GM18520 (cell line): Measurements from ENCODE around the gene CHST15.

Experiments used
- ATAC-seq: cut with Tn5 transposase; IDR thresholded peaks from one replicate; pipeline ENCODE4 v1.9.1; 2021; ENCODE audit not compliant: unreplicated experiment

Gene CHST15

DNA sequence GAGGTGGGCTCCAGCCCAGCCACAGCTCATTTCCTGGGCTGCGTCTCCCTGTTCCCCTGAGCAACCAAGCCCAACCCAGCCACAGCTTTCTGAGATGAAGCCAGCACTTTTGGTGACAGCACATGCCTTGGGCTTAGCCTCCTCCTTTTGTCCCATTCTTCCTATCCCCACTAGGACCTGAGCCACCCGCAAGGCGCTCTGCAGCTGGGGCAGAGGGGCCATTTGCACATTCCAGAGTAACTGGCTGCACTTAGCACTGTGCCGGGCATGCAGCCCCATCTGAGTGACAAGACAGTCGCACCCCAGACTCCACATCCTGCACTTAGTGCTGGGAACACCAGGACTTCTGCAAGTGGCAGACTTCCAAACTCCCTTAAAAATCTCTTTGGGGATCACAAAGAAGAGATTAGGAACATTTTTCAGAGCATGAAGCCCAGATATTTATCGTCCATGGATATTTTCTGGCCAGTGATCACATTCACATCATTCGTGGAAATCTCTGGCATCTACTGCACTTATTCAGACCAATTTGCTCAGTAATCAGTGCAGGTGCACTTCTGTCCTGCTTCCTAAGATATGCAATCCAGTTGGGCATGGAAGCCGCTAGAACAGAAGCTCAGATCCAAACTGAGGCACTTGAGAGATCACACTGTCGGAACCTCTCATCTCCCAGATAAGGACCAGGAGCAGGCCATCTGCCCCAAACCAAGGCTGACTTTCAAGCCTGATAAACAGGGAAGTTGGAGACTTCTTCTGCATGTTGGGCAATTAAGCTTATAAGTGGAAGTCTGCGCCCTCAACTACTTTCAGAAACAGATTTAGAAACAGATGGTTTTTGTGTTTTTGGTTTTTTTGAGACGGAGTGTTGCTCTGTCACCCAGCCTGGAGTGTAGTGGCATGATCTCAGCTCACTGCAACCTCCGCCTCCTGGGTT is 26.4 kb downstream of the CHST15 start:
- no peak for ATAC-seq

DNA sequence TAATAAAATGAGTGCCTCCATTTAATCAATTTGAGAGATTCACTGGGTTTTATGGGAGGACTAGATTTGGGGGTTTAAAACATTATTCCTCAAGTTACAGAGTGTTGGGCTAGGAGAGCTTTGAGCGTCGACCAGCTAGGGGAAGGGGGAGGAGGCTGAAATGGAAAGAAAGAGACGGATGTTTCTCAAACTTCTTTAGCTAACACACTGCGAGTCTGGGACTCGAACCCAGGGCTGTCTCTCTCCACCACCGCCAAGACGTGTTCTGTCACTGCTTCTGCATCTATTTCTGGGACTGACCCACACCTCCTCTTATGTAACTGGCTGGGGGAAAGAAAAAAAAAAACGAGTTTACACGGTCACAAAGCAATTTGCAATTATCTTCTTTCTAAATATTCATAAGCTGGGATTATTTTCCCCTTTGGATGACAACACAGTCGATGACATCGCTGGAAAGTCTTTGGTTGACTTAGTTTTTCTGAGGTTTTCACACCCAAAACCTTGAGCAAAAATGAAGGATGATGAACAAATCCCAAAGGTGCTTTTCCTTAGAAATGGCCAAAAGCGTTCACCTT is 27.2 kb downstream of the CHST15 start:
- no peak for ATAC-seq

DNA sequence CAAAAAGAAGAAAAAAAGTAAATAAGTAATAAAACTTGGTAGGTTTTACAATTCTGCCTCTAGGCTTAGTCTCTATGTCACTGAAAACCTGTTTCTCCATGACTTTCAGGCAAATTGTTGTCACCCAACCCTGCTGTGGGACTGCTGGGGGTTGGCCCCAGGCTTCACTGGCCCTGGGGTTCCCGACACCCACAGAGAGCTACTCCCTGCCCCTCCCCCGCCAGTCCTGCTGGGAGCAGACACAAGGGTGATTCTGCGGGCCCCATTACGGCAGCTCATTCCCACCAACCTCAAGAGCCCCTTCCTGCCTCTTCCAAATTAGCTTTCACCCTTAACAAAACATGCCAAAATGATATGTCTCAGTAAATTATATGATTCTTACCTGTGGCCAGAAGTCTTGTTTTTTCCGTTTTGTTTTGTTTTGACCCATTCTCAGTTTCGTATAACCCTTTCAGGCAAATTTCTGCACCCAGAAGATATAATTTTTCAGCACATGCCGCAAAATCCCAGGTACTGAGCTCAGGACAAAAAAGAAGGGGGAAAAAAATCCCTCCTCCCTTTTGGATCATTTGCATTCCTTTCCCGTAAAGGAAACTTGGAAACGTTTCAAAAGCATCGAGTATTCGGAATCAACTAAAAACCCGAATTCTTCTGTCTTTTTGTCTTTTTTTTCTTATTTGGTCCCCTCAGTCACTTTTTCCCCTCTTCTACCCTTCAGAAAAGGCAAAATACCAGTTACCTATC is 27.8 kb downstream of the CHST15 start:
- no peak for ATAC-seq

- no peak for ATAC-seq
Measured at GRCh38 chr10:124064676-124065075, 28.7 kb downstream of the CHST15 start.

- no peak for ATAC-seq
Measured at GRCh38 chr10:124063750-124064603, 29.4 kb downstream of the CHST15 start.

- ATAC-seq, result no peak
Measured at GRCh38 chr10:124062390-124062789, 31.0 kb downstream of the CHST15 start.

DNA sequence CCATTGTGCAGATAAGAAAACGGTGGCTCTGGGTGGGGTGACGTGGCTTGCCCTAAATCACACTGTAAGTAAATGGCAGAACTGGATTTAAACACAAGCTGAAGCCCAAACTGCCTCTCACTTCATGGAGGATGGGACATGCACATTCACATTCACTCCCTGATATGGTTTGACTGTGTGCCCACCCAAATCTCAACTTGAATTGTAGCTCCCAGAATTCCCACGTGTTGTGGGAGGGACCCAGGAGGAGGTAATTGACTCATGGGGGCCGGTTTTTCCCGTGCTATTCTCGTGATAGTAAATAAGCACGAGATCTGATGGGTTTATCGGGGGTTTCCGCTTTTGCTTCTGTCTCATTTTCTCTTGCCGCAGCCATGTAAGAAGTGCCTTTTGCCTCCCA is 32.4 kb downstream of the CHST15 start:
- ATAC-seq, result no peak

DNA sequence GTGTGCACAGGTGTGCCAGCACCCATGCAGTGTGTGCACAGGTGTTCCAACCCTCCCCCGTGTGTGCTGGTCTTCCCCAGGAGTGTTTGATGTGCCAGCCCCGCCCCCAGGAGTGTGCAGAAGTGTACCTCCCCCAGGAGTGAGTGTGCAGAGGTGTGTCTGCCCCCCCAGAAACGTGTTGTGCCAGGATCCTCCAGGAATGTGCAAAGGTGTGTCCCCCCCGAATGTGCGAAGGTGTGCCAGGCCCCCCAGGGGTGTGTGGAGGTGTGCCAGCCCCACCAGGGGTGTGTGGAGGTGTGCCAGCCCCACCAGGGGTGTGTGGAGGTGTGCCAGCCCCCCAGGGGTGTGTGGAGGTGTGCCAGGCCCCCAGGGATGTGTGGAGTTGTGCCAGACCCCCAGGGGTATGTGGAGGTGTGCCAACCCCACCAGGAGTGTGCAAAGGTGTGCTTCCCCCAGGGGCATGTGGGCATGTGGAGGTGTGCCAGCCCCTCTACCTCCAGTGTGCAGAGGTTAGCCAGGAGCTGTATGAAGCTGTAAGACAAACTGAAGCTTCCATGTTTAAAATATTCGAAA is 33.2 kb downstream of the CHST15 start:
- ATAC-seq, result no peak

DNA sequence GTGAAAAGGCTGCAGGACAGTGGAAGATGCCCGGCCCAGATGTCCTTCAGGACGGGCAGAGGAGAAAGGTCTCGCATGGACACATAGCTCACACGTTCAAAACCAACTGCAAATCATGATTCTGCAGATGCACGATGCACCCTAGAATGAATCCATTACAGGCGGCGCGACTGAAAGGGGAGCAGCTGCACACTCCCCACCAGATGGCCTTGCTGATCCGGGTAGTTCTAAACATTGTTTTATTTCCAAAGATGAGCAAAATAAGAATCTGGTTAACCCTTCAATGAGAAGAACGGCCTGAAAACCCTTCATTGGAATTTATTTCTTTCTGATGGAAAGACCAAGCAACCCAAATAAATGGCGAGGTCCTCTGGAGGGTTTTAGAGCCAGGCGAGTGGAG is 33.8 kb downstream of the CHST15 start:
- ATAC-seq, result no peak

- no peak for ATAC-seq
Measured at GRCh38 chr10:124058346-124059003, 34.9 kb downstream of the CHST15 start.

DNA sequence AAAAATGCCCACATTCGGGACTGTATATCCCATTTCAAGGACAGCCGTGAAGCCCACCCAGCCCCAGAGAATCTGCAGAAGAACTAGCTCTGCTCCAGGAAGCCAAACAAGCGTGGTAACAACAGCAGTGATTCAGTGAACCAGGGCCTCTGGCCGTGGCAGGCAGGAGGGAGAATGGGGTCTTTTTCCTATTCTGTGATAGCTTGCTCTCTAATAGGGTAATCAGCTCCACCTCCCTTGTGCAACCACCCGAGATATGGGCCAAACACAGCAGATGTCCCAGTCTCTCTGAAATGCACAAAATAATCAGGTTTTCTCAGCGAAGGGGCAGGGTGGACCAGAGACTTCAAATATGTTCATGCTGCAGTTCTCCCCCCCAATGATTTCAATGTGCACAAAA is 35.8 kb downstream of the CHST15 start:
- no peak for ATAC-seq

- ATAC-seq, result no peak
Measured at GRCh38 chr10:124056337-124056980, 36.9 kb downstream of the CHST15 start.

DNA sequence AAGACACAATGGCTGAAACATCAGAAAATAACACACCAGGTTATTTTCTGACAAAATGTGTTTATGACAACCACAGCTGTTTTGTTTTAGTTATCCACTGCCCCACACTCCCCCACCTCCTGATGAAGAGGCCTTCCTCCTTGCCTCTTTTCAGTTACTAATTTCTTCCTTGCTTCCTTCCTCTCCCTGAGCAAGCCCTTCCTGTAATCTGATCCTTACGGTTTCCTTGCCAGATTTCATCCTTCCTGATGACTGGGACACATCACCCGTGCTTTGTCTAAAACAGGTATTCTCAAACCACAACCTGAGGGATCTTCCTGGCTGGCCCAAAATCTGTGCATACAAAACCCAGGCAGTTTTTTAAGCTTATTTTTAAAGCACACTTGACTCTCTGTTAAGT is 39.4 kb downstream of the CHST15 start:
- no peak for ATAC-seq

- no peak for ATAC-seq
Measured at GRCh38 chr10:124052561-124052960, 40.8 kb downstream of the CHST15 start.

GRCh38 chr10:124050021-124051015 is 43.1 kb downstream of the CHST15 start:
- no peak for ATAC-seq

DNA sequence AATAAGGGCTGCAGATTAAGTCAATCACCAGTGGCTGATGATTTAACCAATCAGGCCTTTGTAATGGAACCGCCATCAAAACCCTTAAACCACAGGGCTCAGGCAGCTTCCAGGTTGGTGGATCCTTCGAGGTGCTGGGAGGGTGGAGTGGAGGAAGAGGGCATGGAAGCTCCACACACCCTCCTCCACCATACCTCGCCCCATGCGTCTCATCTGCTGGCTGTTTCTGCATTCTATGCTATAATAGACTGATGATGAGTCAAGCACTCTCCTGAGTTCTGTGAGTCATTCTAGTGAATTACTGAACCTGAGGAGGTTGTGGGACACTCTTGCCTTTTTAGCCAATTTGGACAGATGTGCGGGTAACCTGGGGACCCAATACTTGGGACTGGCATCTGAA is 43.9 kb downstream of the CHST15 start:
- ATAC-seq, result no peak

DNA sequence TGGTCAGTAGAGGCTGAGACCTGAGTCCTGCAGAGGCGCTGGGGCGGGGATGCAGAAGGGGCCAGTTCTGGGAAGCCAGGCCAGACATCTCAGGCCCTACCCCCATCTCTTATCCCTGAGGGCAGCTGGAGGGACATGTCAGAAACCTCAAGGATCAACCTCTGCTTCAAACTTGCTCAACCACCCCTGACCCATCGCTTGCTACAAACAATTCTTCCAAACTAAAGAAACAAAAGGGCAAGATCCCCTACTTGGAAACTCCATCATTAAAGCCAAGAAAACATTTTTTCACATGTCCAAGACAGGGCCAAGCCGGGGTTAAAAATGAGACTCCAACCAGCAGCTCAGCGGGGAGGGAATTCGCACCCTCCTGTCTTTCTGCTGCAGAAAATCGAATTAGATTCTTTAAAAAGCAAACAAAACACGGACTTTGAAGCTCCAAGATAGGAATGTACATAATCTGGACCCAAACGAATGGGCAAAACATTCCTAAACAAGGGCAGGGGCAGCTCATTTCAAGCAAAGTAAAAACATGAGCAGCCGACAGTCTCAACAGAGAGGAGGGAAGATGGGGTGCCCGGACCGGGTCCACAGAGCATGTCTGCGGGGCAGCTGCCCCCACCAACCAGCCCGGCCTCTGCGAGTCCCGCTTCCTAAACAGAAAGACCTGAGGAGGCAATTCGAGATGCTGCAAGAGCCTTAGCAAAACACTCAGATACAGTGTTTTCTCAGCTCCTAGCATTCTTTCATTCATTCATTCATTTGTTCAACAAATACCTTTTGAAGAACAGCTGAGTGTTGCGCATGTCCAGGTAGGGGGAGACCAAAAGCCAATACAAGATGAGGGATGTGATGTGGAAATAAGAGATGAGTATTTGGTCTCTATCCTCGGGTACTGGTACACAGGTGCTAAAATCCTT is 44.8 kb downstream of the CHST15 start:
- ATAC-seq, result no peak
